Gastroesophageal sphincter (tissue), 4 donors: ENCODE measurements around the gene HS1BP3. TPM values are rescaled to one million over a fixed set of nuclear protein-coding genes. Genes with fewer than 3 reads are reported as not detected.

Source experiments
- ATAC-seq: fragments of 150-250 bp; one replicate; pipeline ENCODE4 v1.9.1; 2016; ENCODE audit warnings: mild to moderate bottlenecking, moderate library complexity
- H3K27ac ChIP-seq, 4 donors: fragments of 200-600 bp; sonication (generic) in 3 of 4; 1 replicate in 3 of 4; 2 replicates in 1 of 4; pipeline ENCODE4 v1.5.1; 2016 to 2019
- H3K27me3 ChIP-seq: fragments of 200-600 bp; sonication (generic); one replicate; pipeline ENCODE4 v1.5.1; 2019
- H3K36me3 ChIP-seq, 2 donors: fragments of 200-600 bp; sonication (generic); one replicate each; pipeline ENCODE4 v1.5.1; 2019; ENCODE audit warnings: control low read depth in 1 of 2
- H3K4me1 ChIP-seq, 3 donors: fragments of 200-600 bp; sonication (generic); 1 replicate in 2 of 3; 2 replicates in 1 of 3; pipeline ENCODE4 v1.5.1; 2016 to 2019; ENCODE audit warnings: control low read depth in 2 of 3
- H3K4me3 ChIP-seq, 2 donors: fragments of 200-600 bp; sonication (generic); one replicate each; pipeline ENCODE4 v1.5.1; 2019; ENCODE audit warnings: mild to moderate bottlenecking in 1 of 2, moderate library complexity in 1 of 2
- H3K9me3 ChIP-seq, 3 donors: fragments of 200-600 bp; sonication (generic); one replicate each; pipeline ENCODE4 v1.5.1; 2017 to 2019; ENCODE audit warnings: control low read depth in 2 of 3
- CTCF ChIP-seq, 4 experiments: fragments of 200-600 bp in 2 of 4; fragments of 450-650 bp in 2 of 4; sonication (generic) in 1 of 4; IDR thresholded peaks; one replicate each; pipeline ENCODE4 v1.5.1; 2017 to 2019; ENCODE audit warnings: antibody characterized with exemption in 4 of 4, mild to moderate bottlenecking in 2 of 4, moderate library complexity in 2 of 4
- EP300 ChIP-seq: sonication (generic); formaldehyde crosslinking; IDR thresholded peaks from one replicate; pipeline ENCODE4 v1.6.1; 2017; ENCODE audit warnings: antibody characterized with exemption, mild to moderate bottlenecking
- POLR2A ChIP-seq, 2 donors: fragments of 450-650 bp; IDR thresholded peaks; one replicate each; pipeline ENCODE4 v1.6.1; 2017; ENCODE audit warnings: antibody characterized with exemption in 2 of 2, mild to moderate bottlenecking in 2 of 2, moderate library complexity in 1 of 2
- POLR2AphosphoS5 ChIP-seq: sonication (generic); formaldehyde crosslinking; IDR thresholded peaks from one replicate; pipeline ENCODE4 v1.6.1; 2017; ENCODE audit warnings: antibody characterized with exemption
- WGBS, 2 donors: methylation state at CpG; one replicate each; pipeline ENCODE4 v1.1.5; 2018; ENCODE audit warnings: low coverage in 1 of 2; 5-methylcytosine and 5-hydroxymethylcytosine counted together
- total RNA-seq, 4 donors: library from RNA; depleted of rRNA; stranded (reverse); fragments of >200 nt; gene quantifications; one replicate each; pipeline ENCODE4 v1.1.0, GENCODE V29; 2016

The HS1BP3 gene
- total RNA-seq, 4 donors from 2014 or later: 42.8 to 89.1 (median 61.4) TPM

GRCh38 chr2:20567926-20568179 is 83.0 kb downstream of the HS1BP3 start:
- WGBS, 2 donors: no CpG with 5 or more reads among the region's 2 CpGs
- Histone ChIP-seq H3K4me3 (no peak overlapping the region), H3K36me3 (no peaks in the 10 kb centered on the region), H3K27me3 (no peaks in the 10 kb centered on the region), H3K9me3 (no peaks in the 10 kb centered on the region), H3K27ac (peak overlapping the region in 3 of 4 donors; percentile 71 to 76 (median 75)), H3K4me1 (peaks cover 0 to 64% (median 10%) of the 10 kb centered on the region in 3 donors)
- TF ChIP-seq EP300 (no peak), POLR2A (IDR thresholded peaks at IDR 0.05) (no peak), CTCF (IDR thresholded peaks at IDR 0.05) (no peak), POLR2AphosphoS5 (no peak)
- no peak for ATAC-seq

Other genes with a start within 250 kb of the HS1BP3 start
- 1,000 to 10,000 TPM; 1,174 to 1,482 (median 1,322) TPM for gene RHOB, start 204.0 kb downstream of the HS1BP3 start, total RNA-seq
- 10 to 100 TPM in 3 of 4 donors, 1 to 10 TPM in 1; 1.2 to 19.9 (median 15.3) TPM for gene GDF7, start 16.0 kb upstream of the HS1BP3 start, total RNA-seq
- 10 to 100 TPM; 10.5 to 19.0 (median 14.5) TPM for gene LDAH, start 172.0 kb upstream of the HS1BP3 start, total RNA-seq